ENCODE measurements around the gene LOXL4. TPM values are rescaled to one million over a fixed set of nuclear protein-coding genes. Genes with fewer than 3 reads are reported as not detected.

LOXL4 gene
- total RNA-seq, 8 experiments from 2014 or later: 0.52 to 176 (median 1.9) TPM

DNA sequence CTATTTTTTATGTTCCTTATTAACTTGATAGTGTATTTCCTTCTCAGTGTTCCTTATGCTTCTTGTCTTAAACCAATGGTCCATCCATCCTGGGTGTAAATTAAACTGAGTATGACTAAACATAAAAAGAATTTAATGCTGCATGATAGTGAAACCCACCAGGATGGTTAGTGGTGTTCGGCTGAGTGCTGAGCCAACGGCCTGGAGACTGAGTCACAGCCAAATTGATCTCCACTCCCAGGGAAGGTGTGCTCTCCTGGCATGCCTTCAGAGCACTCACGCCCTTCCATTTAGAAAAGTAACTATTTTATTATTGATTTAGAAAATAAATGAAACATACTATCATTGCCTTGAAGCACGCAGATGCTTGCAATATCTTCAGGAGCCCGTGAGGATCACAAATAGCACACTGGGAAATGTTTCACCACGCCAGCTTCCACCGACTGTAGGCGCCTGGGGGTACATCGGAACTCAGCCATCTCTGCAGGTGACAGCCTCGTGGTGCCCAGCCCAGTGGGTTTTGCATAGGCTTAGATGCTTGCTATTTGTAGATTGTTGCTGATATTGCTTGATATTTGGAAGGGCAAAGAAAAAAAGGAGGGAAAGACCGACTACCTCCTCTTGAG, 40.0 kb upstream of the LOXL4 start:
- 34 to 100% (median 91%) methylated on average over 1 to 9 of the region's 11 CpGs; no CpG with 5 or more reads in 2 of the 10 experiments for WGBS, 10 experiments
- H3K27ac ChIP-seq: peak overlapping the region; percentile 29 to 88
- in situ Hi-C loops (cut with MboI; ENCODE audit: low pct_unique_long_range_greater_than_20kb in 2 of 9, low sequenced_read_pairs in 9 of 9, unreplicated experiment in 9 of 9): loop anchor here in 2 of 9 experiments (10.0 to 25.0 kb wide), 2 partner anchors 63 to 96 kb away; no protein-coding TSS in a partner anchor
- H3K4me1 ChIP-seq (replicated peaks in 1 of 2): peaks cover 18 to 37% of the 10 kb centered on the region in 2 donors
- no peak for ATAC-seq (replicated peaks in 6 of 8)
- H3K4me3 ChIP-seq: no peak overlapping the region

DNA sequence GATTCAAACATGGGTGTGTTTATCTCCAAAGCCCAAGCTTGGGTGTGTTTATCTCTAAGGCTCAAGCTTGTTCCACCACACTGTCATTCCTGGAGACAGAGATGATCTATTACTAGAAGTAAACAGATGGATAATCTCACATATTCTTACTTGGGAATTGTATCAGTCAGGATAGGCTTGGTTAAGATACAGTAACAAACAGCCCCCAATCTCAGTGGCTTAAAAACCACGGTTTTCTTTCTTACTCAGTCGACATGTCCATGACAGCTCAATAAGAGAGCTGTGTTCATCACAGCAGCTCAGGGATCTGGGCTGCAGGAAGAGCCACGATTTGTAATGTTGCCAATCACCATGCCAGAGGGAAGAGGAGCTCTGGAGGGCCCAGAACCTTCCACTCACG, 38.5 kb upstream of the LOXL4 start:
- Histone ChIP-seq H3K4me1 (replicated peaks in 1 of 2) (peaks cover 26 to 51% of the 10 kb centered on the region in 2 donors), H3K27ac (no peak overlapping the region), H3K4me3 (no peak overlapping the region)
- no peak for ATAC-seq (replicated peaks in 6 of 8)
- WGBS, 10 experiments: 51 to 89% (median 72%) methylated on average over 2 to 4 of the region's 4 CpGs; no CpG with 5 or more reads in 1 of the 10 experiments
- in situ Hi-C loops (cut with MboI; ENCODE audit: low pct_unique_long_range_greater_than_20kb in 2 of 9, low sequenced_read_pairs in 9 of 9, unreplicated experiment in 9 of 9): loop anchor here in 2 of 9 experiments (10.0 to 25.0 kb wide), 2 partner anchors 62 to 94 kb away; no protein-coding TSS in a partner anchor

DNA sequence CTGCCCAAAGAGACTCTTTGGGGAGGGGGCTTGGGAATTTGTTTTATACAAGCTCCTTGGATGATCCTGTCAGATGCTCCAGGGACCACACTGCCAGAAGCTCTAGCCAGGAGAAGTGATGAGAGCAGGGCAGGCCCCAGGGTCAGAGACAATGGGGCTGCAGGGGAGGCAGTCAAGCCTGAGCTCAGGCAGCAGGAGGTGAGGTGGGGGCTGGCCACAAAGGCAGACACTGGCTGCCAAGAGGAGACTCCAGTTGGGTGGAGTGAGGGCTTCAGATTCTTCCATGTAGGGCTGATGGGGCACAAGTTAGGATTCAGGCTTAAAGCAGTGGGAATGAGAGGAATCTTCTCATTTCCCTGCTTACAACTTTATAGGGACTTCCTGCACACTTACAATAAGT, 35.6 kb upstream of the LOXL4 start:
- Histone ChIP-seq H3K4me3 (no peak overlapping the region), H3K4me1 (replicated peaks in 1 of 2) (peaks cover 25 to 54% of the 10 kb centered on the region in 2 donors), H3K27ac (no peak overlapping the region)
- no peak for ATAC-seq (replicated peaks in 6 of 8)
- in situ Hi-C loops (cut with MboI; ENCODE audit: low pct_unique_long_range_greater_than_20kb in 2 of 9, low sequenced_read_pairs in 9 of 9, unreplicated experiment in 9 of 9): loop anchor here in 2 of 9 experiments (10.0 to 25.0 kb wide), 2 partner anchors 59 to 91 kb away; no protein-coding TSS in a partner anchor

DNA sequence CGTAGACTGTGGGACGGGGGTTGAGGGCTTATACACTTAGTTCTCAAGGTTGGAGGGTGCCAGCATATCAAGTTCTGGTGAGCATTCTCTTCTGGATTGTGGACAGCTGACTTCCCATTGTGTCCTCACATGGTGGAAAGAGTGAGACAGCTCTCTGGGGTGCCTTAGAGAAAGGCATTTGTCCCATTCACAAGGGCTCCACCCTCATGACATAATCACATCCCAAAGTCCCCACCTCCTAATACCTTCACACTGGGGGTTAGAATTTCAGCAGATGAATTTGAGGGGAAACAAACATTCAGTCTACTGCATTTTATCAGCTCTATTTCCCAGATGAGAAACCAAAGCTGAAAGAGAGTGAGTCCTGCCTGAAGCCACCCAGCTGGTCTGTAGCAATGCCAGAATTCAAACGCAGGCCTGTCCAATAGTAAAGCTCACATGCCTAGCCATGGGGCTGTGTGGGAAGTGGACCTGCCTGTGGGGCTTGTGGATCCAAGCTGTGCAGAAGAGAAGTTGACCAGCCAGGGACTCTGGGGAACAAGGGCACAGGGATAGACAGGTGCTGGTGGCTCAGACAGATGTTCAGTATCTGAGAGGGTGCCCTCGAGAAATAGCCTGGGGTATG, 34.9 kb upstream of the LOXL4 start:
- WGBS, 10 experiments: 32 to 92% (median 63%) methylated on average over 1 to 3 of the region's 4 CpGs; no CpG with 5 or more reads in 3 of the 10 experiments
- H3K4me1 ChIP-seq (replicated peaks in 1 of 2): peaks cover 19 to 47% of the 10 kb centered on the region in 2 donors
- H3K27ac ChIP-seq: no peak overlapping the region
- in situ Hi-C loops (cut with MboI; ENCODE audit: low pct_unique_long_range_greater_than_20kb in 2 of 9, low sequenced_read_pairs in 9 of 9, unreplicated experiment in 9 of 9): loop anchor here in 2 of 9 experiments (10.0 to 25.0 kb wide), 2 partner anchors 58 to 91 kb away; no protein-coding TSS in a partner anchor
- no peak overlapping the region for H3K4me3 ChIP-seq
- peak in 3 of 8 experiments; percentile 58 to 92 (median 89) for ATAC-seq (replicated peaks in 6 of 8)

DNA sequence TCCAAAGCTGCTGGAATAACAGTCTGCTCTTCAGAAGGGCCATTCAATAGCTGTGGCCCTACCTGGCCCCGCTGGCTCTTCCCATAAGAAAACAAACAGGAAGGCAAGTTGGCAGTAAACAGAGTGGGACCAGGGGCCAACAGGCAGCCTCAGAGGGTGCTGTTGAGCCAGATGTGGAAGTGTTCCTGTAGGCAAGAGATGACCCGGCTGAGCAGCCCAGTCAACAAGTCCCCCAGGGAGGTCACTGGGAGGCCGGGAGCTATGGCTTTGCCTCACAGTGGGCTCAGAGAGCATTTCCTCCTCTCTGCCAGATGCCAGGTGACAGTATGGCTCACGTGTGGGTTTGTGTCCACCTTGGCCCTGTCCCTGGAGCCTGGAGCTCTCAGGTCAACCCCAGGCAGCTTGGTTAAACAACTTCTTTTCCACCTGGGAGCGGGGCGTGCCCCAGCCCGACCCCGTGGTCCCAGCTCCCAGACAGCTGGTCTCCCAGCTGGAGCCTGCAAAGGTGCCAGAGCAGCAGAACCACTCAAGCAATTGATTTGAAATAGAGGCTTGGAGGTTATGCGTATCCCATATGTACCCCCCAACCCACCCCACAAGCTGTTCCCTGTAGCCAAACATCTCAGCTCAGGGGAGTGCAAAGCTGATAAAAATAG, 33.8 kb upstream of the LOXL4 start:
- 40 to 100% (median 77%) methylated on average over 1 to 7 of the region's 9 CpGs; no CpG with 5 or more reads in 3 of the 10 experiments for WGBS, 10 experiments
- in situ Hi-C loops (cut with MboI; ENCODE audit: low pct_unique_long_range_greater_than_20kb in 2 of 9, low sequenced_read_pairs in 9 of 9, unreplicated experiment in 9 of 9): loop anchor here in 2 of 9 experiments (10.0 to 25.0 kb wide), 2 partner anchors 57 to 89 kb away; no protein-coding TSS in a partner anchor

DNA sequence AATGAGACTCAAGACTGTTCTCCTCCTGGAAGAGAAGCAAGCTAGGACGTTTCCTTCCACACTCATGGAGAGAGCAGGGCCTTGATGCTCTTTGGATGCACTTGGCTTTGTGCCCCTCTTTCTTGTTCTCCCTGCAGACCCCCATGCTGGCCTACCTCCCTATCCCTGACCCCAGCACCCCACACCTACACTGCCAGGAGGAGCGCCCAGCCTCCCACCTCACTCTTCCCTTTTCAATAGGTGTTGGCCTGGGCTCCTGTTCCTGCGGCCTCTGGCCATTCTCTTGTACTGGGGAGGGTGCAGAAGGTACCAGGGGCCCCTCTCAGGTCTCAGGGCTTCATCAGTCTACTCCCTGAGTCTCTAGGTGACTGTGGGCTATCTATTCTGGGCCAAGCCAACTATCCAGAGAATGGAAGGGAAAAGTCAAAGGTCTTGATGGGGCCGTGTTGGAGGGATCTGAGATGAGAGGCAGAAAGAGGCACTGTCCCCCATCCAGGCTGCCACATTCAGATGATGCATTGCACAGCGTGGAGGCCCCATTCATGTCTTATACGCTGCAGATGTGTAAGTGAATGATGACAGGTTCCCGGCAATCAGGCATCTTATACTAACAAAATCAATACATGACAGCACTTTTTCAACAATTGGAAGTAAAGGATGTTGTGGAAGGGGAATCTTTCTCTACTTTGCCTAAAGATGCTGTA, 32.7 kb upstream of the LOXL4 start:
- no peak overlapping the region for H3K4me3 ChIP-seq
- H3K4me1 ChIP-seq (replicated peaks in 1 of 2): peaks cover 19 to 43% of the 10 kb centered on the region in 2 donors
- in situ Hi-C loops (cut with MboI; ENCODE audit: low pct_unique_long_range_greater_than_20kb in 2 of 9, low sequenced_read_pairs in 9 of 9, unreplicated experiment in 9 of 9): loop anchor here in 2 of 9 experiments (10.0 to 25.0 kb wide), 2 partner anchors 56 to 88 kb away; no protein-coding TSS in a partner anchor
- ATAC-seq (replicated peaks in 6 of 8): peak in 5 of 8 experiments; percentile 73 to 95 (median 93)
- peak overlapping the region; percentile 9 to 43 for H3K27ac ChIP-seq
- WGBS, 10 experiments: 17 to 46% (median 24%) methylated on average over 1 to 5 of the region's 7 CpGs; no CpG with 5 or more reads in 5 of the 10 experiments

More for the DNA sequence above, 33.8 kb upstream of the LOXL4 start:
- Histone ChIP-seq H3K4me1 (replicated peaks in 1 of 2) (peaks cover 19 to 43% of the 10 kb centered on the region in 2 donors), H3K27ac (peak overlapping the region in 1 of 2 donors; percentile 4), H3K4me3 (no peak overlapping the region)
- no peak for ATAC-seq (replicated peaks in 6 of 8)

DNA sequence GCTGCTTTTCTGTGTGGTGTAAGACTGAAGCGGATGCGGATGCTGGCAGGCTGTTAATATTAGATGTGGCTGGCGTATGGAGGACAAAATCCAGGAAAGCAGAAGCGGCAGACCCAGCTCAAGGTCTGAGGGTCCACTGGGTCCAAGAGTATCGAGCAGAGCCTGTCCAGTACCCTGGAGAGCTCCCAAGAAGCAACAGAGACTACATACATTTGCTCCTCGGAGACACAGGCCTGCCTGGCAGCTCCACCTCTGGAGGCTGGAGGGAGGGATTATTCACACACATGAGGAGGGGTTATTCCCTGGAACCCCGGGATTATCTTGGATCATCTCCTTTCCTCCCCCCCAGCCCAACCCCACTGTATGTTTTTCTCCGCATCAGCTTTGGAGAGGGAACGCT, 31.3 kb upstream of the LOXL4 start:
- Histone ChIP-seq H3K27ac (no peak overlapping the region), H3K4me1 (replicated peaks in 1 of 2) (peaks cover 19 to 43% of the 10 kb centered on the region in 2 donors), H3K4me3 (no peak overlapping the region)
- ATAC-seq (replicated peaks in 6 of 8): peak in 2 of 8 experiments; percentile 18 to 55
- in situ Hi-C loops (cut with MboI; ENCODE audit: low pct_unique_long_range_greater_than_20kb in 2 of 9, low sequenced_read_pairs in 9 of 9, unreplicated experiment in 9 of 9): no loop called here
- 20 to 100% (median 75%) methylated on average over 1 to 3 of the region's 9 CpGs; no CpG with 5 or more reads in 5 of the 10 experiments for whole genome bisulfite sequencing, 10 experiments

DNA sequence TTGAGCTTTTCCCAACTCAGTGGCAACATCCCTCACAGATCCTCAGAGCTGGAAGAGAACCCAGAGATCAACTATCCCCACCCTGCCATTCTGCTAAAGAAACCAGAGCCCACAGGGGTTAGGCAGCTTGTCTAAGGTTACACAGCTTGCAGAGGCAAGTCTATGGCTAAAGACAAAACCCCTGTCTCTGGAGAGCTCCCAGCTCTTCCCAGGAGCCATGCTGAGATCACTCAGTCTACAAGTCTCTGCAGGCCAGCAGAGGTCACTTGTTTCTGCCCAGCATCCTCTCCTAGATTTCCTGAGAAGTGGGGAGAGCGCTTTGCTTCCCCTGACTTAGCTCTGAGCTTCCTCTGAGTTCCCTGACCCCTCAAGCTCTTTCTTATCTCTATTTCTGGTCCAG, 28.5 kb upstream of the LOXL4 start:
- H3K4me1 ChIP-seq (replicated peaks in 1 of 2): peaks cover 11 to 26% of the 10 kb centered on the region in 2 donors
- no peak overlapping the region for H3K4me3 ChIP-seq
- 60 to 100% (median 86%) methylated on average over 1 of the region's 1 CpG; no CpG with 5 or more reads in 7 of the 10 experiments for WGBS, 10 experiments
- no peak overlapping the region for H3K27ac ChIP-seq
- peak in 1 of 8 experiments; percentile 12 for ATAC-seq (replicated peaks in 6 of 8)
- in situ Hi-C loops (cut with MboI; ENCODE audit: low pct_unique_long_range_greater_than_20kb in 2 of 9, low sequenced_read_pairs in 9 of 9, unreplicated experiment in 9 of 9): no loop called here

DNA sequence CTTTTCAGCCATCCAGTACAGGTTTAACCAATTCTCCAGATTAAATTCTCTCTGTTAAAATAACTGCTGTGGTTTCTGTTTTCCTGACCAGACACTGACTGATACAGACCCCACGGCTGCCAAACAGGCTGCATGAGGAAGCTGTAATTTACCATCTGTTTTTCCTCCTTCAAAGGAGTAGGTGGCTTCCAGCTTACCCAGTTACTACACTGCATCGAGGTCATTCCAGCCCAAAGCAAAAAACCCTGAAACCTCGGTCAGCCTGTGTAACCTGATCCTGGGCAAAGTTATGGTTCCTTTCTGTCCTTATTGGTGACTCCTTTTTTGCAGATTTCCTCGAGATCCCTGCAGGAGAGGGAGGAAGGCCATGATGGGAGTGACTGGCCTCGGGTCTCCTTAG, 27.9 kb upstream of the LOXL4 start:
- no peak overlapping the region for H3K4me3 ChIP-seq
- no peak overlapping the region for H3K27ac ChIP-seq
- 0 to 50% (median 30%) methylated on average over 1 to 4 of the region's 5 CpGs; no CpG with 5 or more reads in 2 of the 10 experiments for WGBS, 10 experiments
- peak in 3 of 8 experiments; percentile 71 to 80 (median 76) for ATAC-seq (replicated peaks in 6 of 8)
- H3K4me1 ChIP-seq (replicated peaks in 1 of 2): peaks cover 9 to 20% of the 10 kb centered on the region in 2 donors
- in situ Hi-C loops (cut with MboI; ENCODE audit: low pct_unique_long_range_greater_than_20kb in 2 of 9, low sequenced_read_pairs in 9 of 9, unreplicated experiment in 9 of 9): no loop called here

DNA sequence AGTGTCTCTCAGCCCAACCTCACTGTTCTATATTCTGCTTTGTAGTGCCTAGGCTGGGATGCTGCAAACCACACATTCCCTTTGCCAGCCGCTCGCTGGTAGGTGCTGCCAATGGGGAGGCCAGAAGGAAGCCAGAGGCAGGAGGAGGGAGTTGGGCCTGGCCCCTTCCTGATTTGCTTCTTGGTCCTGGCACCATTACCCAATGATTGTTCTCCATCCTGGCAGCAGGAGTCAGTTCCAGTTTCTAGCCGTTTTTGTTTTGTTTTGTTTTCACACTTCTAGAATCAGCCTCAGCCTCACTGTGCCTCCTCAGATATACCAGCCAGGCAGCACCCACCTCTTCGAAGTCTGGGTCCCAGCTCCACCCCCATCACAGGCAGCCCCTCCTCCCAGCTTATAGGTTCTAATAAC, 27.4 kb upstream of the LOXL4 start:
- WGBS, 10 experiments: 0 to 93% (median 39%) methylated on average over 1 to 3 of the region's 4 CpGs; no CpG with 5 or more reads in 4 of the 10 experiments
- ATAC-seq (replicated peaks in 6 of 8): no peak
- Histone ChIP-seq H3K4me3 (no peak overlapping the region), H3K27ac (no peak overlapping the region), H3K4me1 (replicated peaks in 1 of 2) (peaks cover 5 to 18% of the 10 kb centered on the region in 2 donors)
- in situ Hi-C loops (cut with MboI; ENCODE audit: low pct_unique_long_range_greater_than_20kb in 2 of 9, low sequenced_read_pairs in 9 of 9, unreplicated experiment in 9 of 9): no loop called here

DNA sequence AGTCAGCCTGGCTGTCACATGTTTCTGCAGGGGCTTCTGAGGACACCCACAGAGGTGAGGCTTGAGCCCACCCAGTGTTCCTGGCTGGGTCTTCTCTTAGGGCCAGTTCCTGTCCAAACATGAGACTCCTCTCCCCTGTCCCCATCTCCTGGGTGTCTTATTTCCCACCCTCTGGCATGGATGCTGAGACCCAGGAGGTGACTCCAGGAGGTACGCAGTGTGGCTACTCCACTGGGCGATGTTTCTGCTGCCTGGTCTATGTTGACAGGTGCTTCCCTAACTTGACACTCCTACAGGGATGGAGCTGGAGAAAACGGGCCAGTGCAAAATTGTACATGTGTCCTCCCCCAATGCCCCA, 26.3 kb upstream of the LOXL4 start:
- in situ Hi-C loops (cut with MboI; ENCODE audit: low pct_unique_long_range_greater_than_20kb in 2 of 9, low sequenced_read_pairs in 9 of 9, unreplicated experiment in 9 of 9): no loop called here
- Histone ChIP-seq H3K27ac (no peak overlapping the region), H3K4me1 (replicated peaks in 1 of 2) (peaks cover 0 to 11% of the 10 kb centered on the region in 2 donors), H3K4me3 (no peak overlapping the region)
- no peak for ATAC-seq (replicated peaks in 6 of 8)
- WGBS, 10 experiments: 20 to 80% (median 66%) methylated on average over 1 to 3 of the region's 3 CpGs; no CpG with 5 or more reads in 4 of the 10 experiments

DNA sequence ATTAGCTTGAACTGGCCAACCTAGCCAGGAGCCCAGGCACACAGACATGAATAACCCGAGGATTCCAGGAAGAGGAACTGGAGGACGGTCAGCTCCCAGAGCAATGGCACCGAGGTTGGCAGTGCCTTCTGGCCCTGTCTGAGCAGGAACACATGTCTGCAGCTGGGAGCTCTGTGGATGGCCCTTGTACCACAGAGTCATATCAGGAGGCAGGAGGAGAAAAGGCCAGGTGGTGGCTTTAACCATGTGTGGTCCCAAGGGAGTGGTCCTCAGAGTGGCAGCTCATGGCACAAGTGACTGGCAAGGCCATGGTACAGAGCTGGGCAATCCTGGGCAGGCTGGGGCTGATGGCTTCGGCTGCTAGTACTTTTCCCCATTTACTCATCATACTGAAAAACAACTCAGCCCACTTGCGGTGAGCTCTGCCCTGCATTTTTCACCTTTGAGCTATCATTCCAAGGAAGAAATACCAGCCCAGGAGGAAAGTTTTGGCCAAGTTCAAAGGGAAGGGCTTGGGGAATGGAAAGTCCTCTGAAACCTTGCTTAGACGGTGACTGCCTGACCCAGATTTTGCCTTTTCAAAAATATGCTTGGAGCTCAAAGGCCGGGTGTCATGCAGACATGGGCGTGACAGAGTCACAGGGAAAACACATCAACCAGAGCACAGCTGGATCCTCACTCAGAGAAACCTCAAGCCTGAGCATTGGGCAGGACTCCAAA, 25.7 kb upstream of the LOXL4 start:
- Histone ChIP-seq H3K4me1 (replicated peaks in 1 of 2) (peaks cover 0 to 7% of the 10 kb centered on the region in 2 donors), H3K4me3 (no peak overlapping the region), H3K27ac (no peak overlapping the region)
- ATAC-seq (replicated peaks in 6 of 8): peak in 2 of 8 experiments; percentile 71 to 82
- in situ Hi-C loops (cut with MboI; ENCODE audit: low pct_unique_long_range_greater_than_20kb in 2 of 9, low sequenced_read_pairs in 9 of 9, unreplicated experiment in 9 of 9): no loop called here
- WGBS, 10 experiments: 18 to 83% (median 60%) methylated on average over 1 to 5 of the region's 8 CpGs; no CpG with 5 or more reads in 3 of the 10 experiments

All from motor neuron (in vitro differentiated cells).